Spleen (tissue), 11 donors: ENCODE measurements around the gene TBC1D24. TPM values are rescaled to one million over a fixed set of nuclear protein-coding genes. Genes with fewer than 3 reads are reported as not detected.
"Not testable (repeated sequence)": the region's sequence is repeated elsewhere in the genome, so short reads cannot be mapped to it uniquely, and the experiment has no call there.

Experiments
- DNase-seq: peaks from one replicate; pipeline ENCODE4 v3.0.0-alpha.2; 2020
- H3K27ac ChIP-seq, 8 donors: fragments of 200-600 bp; sonication (generic) in 7 of 8; 1 replicate in 4 of 8; 2 replicates in 4 of 8; pipeline versions ENCODE4 v1.5.0 to v1.8.0; 2016 to 2021; ENCODE audit warnings: inconsistent platforms in 4 of 8, mild to moderate bottlenecking in 4 of 8, moderate library complexity in 1 of 8
- H3K27me3 ChIP-seq, 7 donors: fragments of 200-600 bp; sonication (generic) in 6 of 7; replicated peaks in 1 of 7; 1 replicate in 4 of 7; 2 replicates in 3 of 7; pipeline versions ENCODE4 v1.5.0 to v1.8.0; 2016 to 2021; ENCODE audit warnings: inconsistent platforms in 3 of 7, mild to moderate bottlenecking in 1 of 7
- H3K36me3 ChIP-seq, 6 donors: fragments of 200-600 bp; sonication (generic) in 5 of 6; 1 replicate in 4 of 6; 2 replicates in 2 of 6; pipeline versions ENCODE4 v1.5.0 to v1.8.0; 2016 to 2021; ENCODE audit warnings: inconsistent platforms in 2 of 6
- H3K4me1 ChIP-seq, 6 donors: fragments of 200-600 bp; sonication (generic) in 5 of 6; 1 replicate in 3 of 6; 2 replicates in 3 of 6; pipeline versions ENCODE4 v1.5.0 to v1.8.0; 2016 to 2021; ENCODE audit warnings: inconsistent platforms in 3 of 6
- H3K4me3 ChIP-seq, 8 donors: fragments of 200-600 bp; sonication (generic) in 7 of 8; 1 replicate in 4 of 8; 2 replicates in 4 of 8; pipeline versions ENCODE4 v1.5.0 to v1.8.0; 2016 to 2021; ENCODE audit warnings: inconsistent platforms in 4 of 8, mild to moderate bottlenecking in 4 of 8, moderate library complexity in 2 of 8
- H3K9me3 ChIP-seq, 8 donors: fragments of 200-600 bp; sonication (generic) in 7 of 8; 1 replicate in 4 of 8; 2 replicates in 4 of 8; pipeline versions ENCODE4 v1.5.0 to v1.8.0; 2016 to 2021; ENCODE audit warnings: inconsistent platforms in 4 of 8
- CTCF ChIP-seq, 11 experiments: fragments of 200-600 bp in 7 of 11; fragments of 450-650 bp in 4 of 11; sonication (generic) in 4 of 11; IDR thresholded peaks in 8 of 11; conservative IDR thresholded peaks in 3 of 11; 1 replicate in 7 of 11; 2 replicates in 4 of 11; pipeline versions ENCODE4 v1.4.0 to v1.8.0; 2016 to 2021; ENCODE audit warnings: antibody characterized with exemption in 11 of 11, inconsistent platforms in 4 of 11, mild to moderate bottlenecking in 1 of 11
- POLR2AphosphoS5 ChIP-seq, 3 donors: sonication (generic); formaldehyde crosslinking; IDR thresholded peaks; one replicate each; pipeline ENCODE4 v1.5.1; 2017; ENCODE audit warnings: antibody characterized with exemption in 3 of 3
- WGBS, 5 donors: extraction: QIAGEN DNeasy Blood & Tissue Kit in 3 of 5; methylation state at CpG; one replicate each; pipeline versions ENCODE4 v1.1.5 to v1.1.7; 2013 to 2018; 5-methylcytosine and 5-hydroxymethylcytosine counted together
- intact Hi-C: fragments of 100-400 bp; cut with DNase I; formaldehyde crosslinking; loops from one replicate; pipeline ENCODE4 v1.15.0; 2023; ENCODE audit warnings: low total_unique reads
- polyA plus RNA-seq, 3 donors: library from polyadenylated mRNA; stranded (reverse); fragments of 200-250 nt; gene quantifications; one replicate each; pipeline ENCODE4 v1.2.1, GENCODE V29; 2013
- total RNA-seq, 7 donors: library from RNA; depleted of rRNA in 3 of 7; stranded (reverse); fragments of >200 nt in 3 of 7; fragmentation: NEBNext Ultra II Directional in 4 of 7; extraction: Animal tissue kit (Norgen Biotek cat#: 25700) in 4 of 7; gene quantifications; one replicate each; pipeline versions ENCODE4 v1.1.0 to v1.2.1, GENCODE V29; 2016 to 2021
- donor health status: healthy with polysubstance abuse.
- donor health status: DM: no; HTN: no; CAD: no; lungs with moderate emphysema.
- donor health status: DM: no; HTN: no; CAD: no.
- donor health status: Bipolar disorder and iron deficiency.
- donor health status: healthy.
- donor health status: DM: no; HTN: no; CAD: no.
- donor health status: DM: yes; HTN: yes; CAD: no.

TBC1D24 gene
- total and polyA plus RNA-seq, 10 donors: 2.2 to 15.3 (median 11.3) TPM

DNA sequence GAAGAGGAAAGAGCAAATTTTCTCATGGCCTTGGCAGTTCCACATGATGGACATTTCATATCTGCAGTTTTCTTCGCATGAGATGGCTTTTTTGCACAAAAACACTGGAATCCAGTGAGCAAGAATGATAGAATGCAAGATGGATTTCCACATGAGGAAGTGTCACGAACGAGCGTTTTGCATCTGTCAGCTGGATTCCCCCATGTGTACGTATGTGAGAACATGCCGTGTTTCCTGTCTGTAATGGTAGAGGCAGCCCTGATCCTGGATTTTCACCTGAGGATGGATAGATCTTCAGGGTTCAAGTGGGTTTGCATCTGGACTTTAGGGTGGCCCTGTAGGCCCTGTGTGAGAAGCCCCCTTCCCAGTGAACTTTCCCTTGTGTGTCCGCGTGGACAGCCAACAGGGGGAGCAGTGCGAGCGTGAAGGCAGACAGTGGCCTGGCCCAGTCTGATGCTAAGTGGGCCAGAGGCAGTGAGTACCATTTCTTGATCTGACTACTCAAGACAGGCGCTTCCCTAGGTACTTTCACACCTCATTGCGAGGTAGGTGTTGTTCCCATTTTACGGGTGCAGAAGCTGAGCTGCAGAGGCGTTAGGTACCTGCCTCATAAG, 65.0 kb downstream of the TBC1D24 start:
- peaks cover 30 to 79% (median 61%) of the 10 kb centered on the region in 6 donors for H3K4me1 ChIP-seq

DNA sequence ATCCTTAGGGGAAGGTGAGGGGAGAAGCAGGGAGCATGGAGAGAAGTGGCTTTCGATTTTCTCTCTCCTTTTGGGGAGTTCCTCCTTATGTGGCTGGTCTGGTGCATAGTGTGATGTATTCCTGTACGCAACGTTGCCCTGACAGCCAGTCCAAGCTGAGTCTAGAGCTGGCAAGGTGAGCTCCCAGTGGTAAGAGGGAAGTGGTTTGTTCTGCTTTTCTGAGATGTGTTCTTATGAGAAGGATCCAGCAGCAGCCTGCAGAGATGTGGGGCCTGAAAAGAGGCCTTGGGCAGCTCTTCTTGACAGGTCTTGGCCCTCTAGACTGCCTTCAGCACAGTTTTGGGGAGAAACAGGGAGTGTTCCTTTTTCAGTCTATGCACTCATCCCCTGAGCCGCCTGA, 66.0 kb downstream of the TBC1D24 start:
- H3K9me3 ChIP-seq, H3K27me3 ChIP-seq, intact Hi-C loops: not testable (repeated sequence)
- TF ChIP-seq POLR2AphosphoS5 (IDR thresholded peaks at IDR 0.05): peak in 1 of 3 donors; percentile 56
- H3K4me3 ChIP-seq: peak overlapping the region in 1 of 8 donors; percentile 87
- peaks cover 30 to 82% (median 62%) of the 10 kb centered on the region in 6 donors for H3K4me1 ChIP-seq
- peaks cover 0 to 38% (median 0%) of the 10 kb centered on the region in 6 donors for H3K36me3 ChIP-seq
- peak; percentile 63 for DNase-seq
- WGBS, 5 donors: 26 to 60% (median 43%) methylated on average over 1 to 4 of the region's 4 CpGs
- H3K27ac ChIP-seq: peak overlapping the region in 5 of 8 donors; percentile 62 to 94 (median 70)

More for the DNA sequence above, 65.0 kb downstream of the TBC1D24 start:
- WGBS, 5 donors: 30 to 55% (median 39%) methylated on average over 12 to 14 of the region's 14 CpGs
- H3K27ac ChIP-seq: peak overlapping the region in 7 of 8 donors; percentile 15 to 94 (median 68)
- H3K9me3 ChIP-seq, intact Hi-C loops, H3K27me3 ChIP-seq: not testable (repeated sequence)
- peak; percentile 81 for DNase-seq
- peak overlapping the region in 2 of 8 donors; percentile 2 to 87 for H3K4me3 ChIP-seq
- H3K36me3 ChIP-seq: peaks cover 0 to 29% (median 0%) of the 10 kb centered on the region in 6 donors
- peak in 6 of 11 experiments; percentile 21 to 52 (median 44) for TF ChIP-seq CTCF (IDR thresholded peaks at IDR 0.05 in 8 of 11, conservative IDR thresholded peaks at IDR 0.05 in 3 of 11)

GRCh38 chr16:2541409-2541808, 66.5 kb downstream of the TBC1D24 start:
- H3K36me3 ChIP-seq: peaks cover 0 to 43% (median 0%) of the 10 kb centered on the region in 6 donors
- DNase-seq: peak; percentile 76
- H3K27ac ChIP-seq: peak overlapping the region in 5 of 8 donors; percentile 62 to 94 (median 70)
- intact Hi-C loops, H3K27me3 ChIP-seq, H3K9me3 ChIP-seq: not testable (repeated sequence)
- H3K4me1 ChIP-seq: peaks cover 30 to 82% (median 61%) of the 10 kb centered on the region in 6 donors
- H3K4me3 ChIP-seq: peak overlapping the region in 1 of 8 donors; percentile 87
- peak in 1 of 3 donors; percentile 8 for TF ChIP-seq POLR2AphosphoS5 (IDR thresholded peaks at IDR 0.05)
- 39 to 53% (median 47%) methylated on average over 5 to 6 of the region's 6 CpGs for WGBS, 5 donors

DNA sequence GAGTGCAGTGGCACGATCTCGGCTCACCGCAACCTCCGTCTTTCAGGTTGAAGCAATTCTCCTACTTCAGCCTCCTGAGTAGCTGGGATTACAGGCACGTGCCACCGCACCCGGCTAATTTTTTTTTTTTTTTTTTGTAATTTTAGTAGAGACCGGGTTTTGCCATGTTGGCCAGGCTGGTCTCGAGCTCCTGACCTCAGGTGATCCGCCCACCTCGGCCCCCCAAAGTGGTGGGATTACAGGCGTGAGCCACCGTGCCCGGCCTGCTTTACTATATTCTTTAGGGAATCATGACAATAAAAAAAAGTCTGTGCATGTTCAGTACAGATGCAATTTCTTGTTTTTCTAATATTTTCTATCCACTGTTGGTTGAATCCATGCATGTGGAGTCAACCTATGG, 68.8 kb downstream of the TBC1D24 start:
- H3K27ac ChIP-seq, H3K9me3 ChIP-seq, H3K4me3 ChIP-seq, intact Hi-C loops, H3K27me3 ChIP-seq: not testable (repeated sequence)
- peaks cover 0 to 44% (median 0%) of the 10 kb centered on the region in 6 donors for H3K36me3 ChIP-seq
- 90 to 96% (median 96%) methylated on average over 13 to 14 of the region's 14 CpGs for WGBS, 5 donors
- H3K4me1 ChIP-seq: peaks cover 24 to 71% (median 51%) of the 10 kb centered on the region in 6 donors
- peak; percentile 34 for DNase-seq

DNA sequence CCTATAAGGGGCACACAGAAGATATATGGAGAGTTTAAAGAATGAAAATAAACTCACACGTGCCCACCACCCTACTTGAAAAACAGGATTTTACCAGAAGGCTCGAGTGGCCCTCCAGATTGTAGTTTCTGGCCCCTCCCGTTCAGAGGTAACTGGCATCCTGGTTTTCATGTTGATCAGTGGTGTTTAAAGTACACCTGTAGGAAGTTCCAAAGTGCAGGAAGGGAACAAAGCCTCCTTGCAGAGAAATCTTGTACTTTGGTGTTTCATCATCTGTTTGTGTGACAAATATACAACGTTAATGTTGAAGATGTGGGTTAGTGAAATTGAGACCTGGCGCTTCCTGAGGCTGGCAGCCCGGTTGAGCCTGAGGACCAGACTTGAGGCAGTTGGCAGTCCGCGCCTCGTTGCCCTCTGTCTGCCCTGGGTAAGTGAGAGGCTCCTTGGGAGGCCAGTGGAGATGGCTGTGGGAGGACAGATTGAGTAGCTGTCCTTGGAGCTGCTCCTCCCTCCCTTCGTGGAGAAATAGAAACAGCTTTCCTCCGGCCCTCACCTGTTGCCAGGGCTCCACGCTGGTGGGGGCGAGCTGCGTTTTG, 75.5 kb downstream of the TBC1D24 start:
- WGBS, 5 donors: 50 to 75% methylated on average over 1 of the region's 14 CpGs; no CpG with 5 or more reads in 3 of the 5 donors
- DNase-seq, H3K4me3 ChIP-seq, intact Hi-C loops, H3K27me3 ChIP-seq, H3K27ac ChIP-seq, H3K9me3 ChIP-seq: not testable (repeated sequence)
- Histone ChIP-seq H3K36me3 (peaks cover 0 to 11% (median 0%) of the 10 kb centered on the region in 6 donors), H3K4me1 (peaks cover 0 to 19% (median 13%) of the 10 kb centered on the region in 6 donors)

- H3K9me3 ChIP-seq, DNase-seq, H3K4me3 ChIP-seq, H3K4me1 ChIP-seq, H3K27ac ChIP-seq, intact Hi-C loops, H3K27me3 ChIP-seq, H3K36me3 ChIP-seq: not testable (repeated sequence)
- 71 to 86% (median 79%) methylated on average over 11 to 17 of the region's 17 CpGs for WGBS, 5 donors
These were observed 76.5 kb downstream of the TBC1D24 start for GRCh38 chr16:2551420-2551889.

DNA sequence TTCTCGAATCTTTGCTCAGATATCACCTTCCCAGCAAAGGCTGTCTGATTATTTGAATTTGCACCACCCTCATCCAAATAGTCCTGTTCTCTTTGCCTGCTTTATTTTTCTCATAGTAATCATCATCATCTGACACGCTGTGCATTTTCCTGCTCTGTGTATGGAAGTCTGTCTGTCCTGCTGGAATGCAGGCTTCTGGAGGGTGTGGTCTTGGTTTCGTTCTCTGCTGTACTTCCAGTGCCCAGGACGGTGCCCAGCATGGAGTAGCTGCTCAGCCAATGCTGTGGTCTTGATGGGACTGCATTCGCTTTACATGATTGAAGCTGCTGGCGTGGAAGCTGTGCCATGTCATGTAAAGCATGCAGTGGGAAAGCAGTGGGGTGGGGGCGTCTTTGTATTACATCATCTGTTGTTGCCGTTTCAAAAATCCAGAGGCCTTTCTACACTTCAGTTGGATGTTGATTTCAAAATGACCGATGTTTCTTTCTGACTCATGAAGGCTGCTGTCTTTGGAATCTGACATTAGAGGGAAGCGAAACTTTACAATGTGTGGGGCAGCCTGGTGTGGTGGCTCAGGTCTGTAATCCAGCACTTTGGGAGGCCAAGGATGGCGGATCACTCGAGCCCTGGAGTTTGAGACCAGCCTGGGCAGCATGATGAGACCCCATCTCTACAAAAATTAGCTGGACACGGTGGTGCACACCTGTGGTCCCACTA, 79.9 kb downstream of the TBC1D24 start:
- H3K27ac ChIP-seq, H3K9me3 ChIP-seq, H3K4me1 ChIP-seq, H3K27me3 ChIP-seq, intact Hi-C loops, H3K36me3 ChIP-seq, DNase-seq, H3K4me3 ChIP-seq: not testable (repeated sequence)
- WGBS, 5 donors: no CpG with 5 or more reads among the region's 13 CpGs
